Amygdala (tissue), 56 donors: Measurements from ENCODE around the gene OR2T5.
"Not testable (repeated sequence)": the region's sequence is repeated elsewhere in the genome, so short reads cannot be mapped to it uniquely, and the experiment has no call there.

ENCODE experiments used
- DNase-seq, 56 donors: peaks; one replicate each; lab custom pipeline; 2025; lab: John Stamatoyannopoulos, UW

The OR2T5 gene

DNA sequence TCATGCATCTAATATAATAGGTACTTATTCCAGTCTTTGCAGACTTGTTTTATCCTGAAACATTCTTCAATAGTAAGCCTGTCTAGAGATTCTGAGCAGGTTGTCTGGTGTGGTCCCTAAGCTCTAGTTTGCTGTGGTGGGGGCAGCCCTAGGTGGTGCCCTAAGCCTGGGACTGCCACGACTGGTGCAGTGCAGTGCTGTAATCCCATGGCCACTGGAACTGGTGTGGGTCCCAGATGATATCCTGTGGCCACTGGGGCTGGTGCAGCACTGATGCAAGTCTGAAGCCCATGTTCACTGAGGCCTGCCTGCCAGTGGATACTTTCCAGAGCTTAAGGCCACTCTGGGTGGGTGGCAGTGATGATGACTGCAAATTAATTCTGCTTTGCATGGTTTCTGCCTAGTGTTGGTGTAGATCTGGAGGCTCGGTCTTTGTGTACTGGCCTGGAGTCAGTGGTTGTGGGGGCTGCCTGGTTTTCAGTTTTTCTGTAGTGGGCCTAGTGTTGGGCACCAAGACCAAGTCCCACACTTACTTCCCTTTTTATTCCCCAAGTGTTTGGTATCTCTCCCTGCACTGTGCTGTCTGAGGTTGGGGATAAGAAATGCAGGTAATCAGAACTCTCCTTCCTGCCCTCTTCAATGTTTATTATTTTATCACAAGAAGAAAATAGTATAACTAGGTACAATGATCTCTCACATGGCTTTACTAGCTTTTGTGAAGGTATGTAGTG is 12.1 kb downstream of the OR2T5 start:
- DNase-seq: not testable (repeated sequence)

DNA sequence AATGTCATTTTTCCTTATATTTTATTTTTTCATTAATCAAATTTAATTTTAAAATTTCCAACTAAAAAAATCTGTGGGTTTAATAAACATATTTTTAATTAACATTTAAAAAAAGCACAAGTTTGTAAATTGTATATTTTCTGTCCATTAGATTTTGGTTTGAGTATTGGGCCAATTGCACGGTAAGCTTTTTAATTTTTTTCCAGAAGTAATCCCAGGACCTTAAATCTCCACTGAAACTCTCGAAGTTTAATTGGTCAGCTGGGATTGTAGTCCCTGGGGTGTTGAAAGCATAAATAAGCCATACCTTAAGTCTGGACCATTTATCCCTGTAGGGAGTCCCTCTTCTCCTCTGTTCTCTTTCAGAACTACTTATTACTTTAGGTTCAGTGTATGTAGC is 19.4 kb downstream of the OR2T5 start, which contains the start of gene OR2G6:
Gene OR2G6, plus strand, starts transcription at position 301 of the 400 bp plus-strand sequence. CDS start 13,574 bp downstream, outside the sequence.
- not testable (repeated sequence) for DNase-seq

DNA sequence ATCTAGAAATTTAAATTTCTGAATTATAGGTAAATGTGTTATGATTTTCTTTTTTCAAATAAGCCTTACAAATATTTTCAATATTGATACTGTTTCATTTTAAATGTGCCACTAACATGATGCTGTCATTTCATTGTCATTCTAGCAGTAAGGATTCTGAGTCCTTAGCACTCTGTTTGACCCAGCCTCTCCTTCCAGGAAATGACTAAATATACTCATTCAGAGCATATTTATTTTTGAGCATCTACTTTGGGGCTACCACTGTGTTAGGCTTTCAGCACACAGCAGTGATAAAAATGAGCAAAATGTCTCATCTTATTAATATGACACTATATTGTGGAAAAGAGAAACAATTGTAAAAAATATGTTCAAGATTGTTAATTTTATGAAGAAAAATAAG is 21.8 kb downstream of the OR2T5 start:
- DNase-seq: not testable (repeated sequence)

DNA sequence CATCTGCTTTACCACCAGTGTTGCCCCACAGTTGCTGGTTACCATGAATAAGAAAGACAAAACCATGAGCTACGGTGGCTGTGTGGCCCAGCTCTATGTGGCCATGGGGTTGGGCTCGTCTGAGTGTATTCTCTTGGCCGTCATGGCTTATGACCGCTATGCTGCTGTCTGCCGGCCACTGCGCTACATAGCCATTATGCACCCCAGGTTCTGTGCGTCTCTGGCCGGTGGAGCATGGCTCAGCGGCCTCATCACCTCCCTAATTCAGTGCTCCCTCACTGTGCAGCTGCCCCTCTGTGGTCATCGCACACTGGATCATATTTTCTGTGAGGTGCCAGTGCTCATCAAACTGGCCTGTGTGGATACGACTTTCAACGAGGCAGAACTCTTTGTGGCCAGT is 33.5 kb downstream of the OR2T5 start:
- no peak for DNase-seq

DNA sequence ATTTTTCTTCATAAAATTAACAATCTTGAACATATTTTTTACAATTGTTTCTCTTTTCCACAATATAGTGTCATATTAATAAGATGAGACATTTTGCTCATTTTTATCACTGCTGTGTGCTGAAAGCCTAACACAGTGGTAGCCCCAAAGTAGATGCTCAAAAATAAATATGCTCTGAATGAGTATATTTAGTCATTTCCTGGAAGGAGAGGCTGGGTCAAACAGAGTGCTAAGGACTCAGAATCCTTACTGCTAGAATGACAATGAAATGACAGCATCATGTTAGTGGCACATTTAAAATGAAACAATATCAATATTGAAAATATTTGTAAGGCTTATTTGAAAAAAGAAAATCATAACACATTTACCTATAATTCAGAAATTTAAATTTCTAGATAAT is 49.1 kb downstream of the OR2T5 start:
- not testable (repeated sequence) for DNase-seq
